HG03469 (cell line): ENCODE measurements around the gene ARAP1.
A peak's percentile ranks its signal among the peaks of the same experiment; 100 is the strongest.

ENCODE experiments used
- ATAC-seq: cut with Tn5 transposase; IDR thresholded peaks from one replicate; pipeline ENCODE4 v1.9.1; 2021; ENCODE audit warnings: mild to moderate bottlenecking, moderate library complexity, moderate number of reproducible peaks; ENCODE audit not compliant: unreplicated experiment

The ARAP1 gene

DNA sequence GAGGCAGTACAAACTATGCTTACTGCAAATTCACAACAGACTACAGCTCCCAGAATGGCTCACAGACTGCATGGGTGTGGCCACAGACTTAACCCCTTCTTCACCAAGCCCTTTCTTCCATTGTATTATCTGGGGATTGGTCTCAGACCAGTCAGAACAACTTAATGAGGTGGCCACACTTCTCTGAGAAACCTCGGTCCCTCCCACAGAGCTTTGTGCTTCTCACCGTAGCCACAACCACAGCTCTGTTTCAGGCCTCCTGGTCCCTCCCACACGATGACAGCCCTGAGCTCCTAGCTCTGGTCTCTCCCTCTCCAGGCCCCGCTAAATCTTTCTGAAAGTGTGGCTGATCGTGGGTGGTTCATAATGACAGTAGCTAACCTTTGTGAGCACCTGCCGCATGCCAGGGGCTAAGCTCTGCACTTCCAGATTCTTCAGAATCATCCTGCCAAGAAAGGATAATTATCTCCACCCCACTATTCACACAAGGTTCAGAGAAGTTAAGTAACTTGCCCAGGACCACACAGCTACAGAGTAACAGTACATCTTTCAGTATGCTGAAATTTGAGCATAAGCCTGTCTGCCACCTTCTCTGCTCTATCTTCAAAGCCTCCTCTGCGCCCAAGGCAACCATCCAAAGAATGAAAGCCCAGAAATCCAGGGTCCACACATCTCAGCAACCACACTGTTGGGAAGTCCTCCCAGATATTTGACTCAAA lies 83.4 kb downstream of the ARAP1 start:
- ATAC-seq, result peak; percentile 91

- no peak for ATAC-seq
These were observed 86.2 kb downstream of the ARAP1 start for GRCh38 chr11:72665911-72666472.

GRCh38 chr11:72662036-72662435 lies 90.2 kb downstream of the ARAP1 start:
- ATAC-seq, result no peak

DNA sequence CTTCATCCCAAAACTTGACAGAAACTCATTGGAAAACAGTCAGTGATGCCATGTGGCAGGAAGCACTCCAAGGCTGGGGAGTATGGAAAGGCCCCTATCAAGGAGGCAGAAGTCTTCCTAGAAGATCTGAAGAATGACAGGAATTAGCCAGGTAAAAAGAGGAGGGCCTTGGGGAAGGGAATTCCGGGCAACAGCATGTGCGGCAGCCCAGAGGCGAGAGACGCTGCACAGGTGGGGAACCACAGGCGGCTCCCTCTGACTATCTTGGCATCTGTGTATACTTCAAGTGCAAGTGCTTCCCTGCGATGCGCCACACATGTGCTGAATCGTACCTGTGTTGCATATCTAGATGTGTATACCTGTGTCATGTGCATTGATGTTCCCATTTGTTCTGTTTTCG lies 90.7 kb downstream of the ARAP1 start:
- no peak for ATAC-seq

GRCh38 chr11:72658989-72659640 lies 93.1 kb downstream of the ARAP1 start:
- ATAC-seq, result no peak

DNA sequence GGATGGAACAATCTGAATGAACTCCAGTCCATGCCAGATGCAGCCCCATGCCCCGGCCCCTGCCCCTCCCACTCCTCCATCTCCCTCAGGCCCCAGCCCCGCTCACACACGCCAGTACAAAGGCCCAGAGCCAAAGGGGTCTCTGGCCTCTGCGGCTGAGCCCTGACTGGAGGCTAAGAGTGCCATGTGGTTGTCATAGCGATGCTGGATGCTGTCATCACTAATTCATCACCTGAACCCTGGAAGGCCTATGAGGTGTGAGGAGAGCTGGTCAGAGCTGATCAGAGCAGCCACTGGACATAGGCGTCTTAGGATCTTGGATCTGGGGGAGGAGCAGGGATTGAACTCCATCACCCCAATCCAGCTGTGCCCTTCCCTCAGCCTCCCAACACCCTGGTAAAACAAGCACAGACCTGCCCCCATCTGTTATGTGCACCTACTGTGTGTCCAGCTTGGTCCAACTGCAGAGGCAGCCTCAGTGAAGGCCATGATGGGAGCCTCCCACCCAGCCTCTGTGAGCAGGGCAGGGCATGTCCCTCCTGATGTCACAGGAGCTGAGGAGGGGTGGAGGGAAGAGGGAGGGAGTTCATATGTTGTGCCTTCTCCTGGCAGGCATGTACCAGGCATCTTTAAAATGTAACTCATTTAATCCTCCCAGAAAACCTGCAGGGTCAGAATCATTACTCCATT lies 94.7 kb downstream of the ARAP1 start:
- ATAC-seq, result no peak

GRCh38 chr11:72655896-72656464 lies 96.2 kb downstream of the ARAP1 start:
- no peak for ATAC-seq

DNA sequence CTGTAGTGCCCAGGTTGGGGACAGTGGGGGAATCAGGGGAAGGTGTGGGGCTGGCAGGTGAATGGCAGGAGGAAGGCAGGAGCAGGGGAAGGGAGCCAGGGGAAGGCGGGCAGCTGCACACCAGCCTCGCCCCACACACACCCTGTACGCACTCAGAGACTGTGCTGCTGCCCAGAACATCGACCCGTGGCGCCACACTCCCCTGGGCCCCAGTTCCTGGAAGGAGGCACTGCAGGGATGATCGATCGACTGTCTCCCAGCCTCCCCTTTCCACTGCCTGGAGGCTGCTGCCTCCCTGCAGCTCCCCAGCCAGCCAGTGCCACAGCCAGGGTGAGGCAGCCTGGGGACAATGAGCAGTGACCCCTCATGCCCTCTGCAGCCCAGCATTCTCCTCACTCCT lies 97.2 kb downstream of the ARAP1 start:
- no peak for ATAC-seq

- ATAC-seq, result no peak
These were observed 98.6 kb downstream of the ARAP1 start for GRCh38 chr11:72653649-72654048.

DNA sequence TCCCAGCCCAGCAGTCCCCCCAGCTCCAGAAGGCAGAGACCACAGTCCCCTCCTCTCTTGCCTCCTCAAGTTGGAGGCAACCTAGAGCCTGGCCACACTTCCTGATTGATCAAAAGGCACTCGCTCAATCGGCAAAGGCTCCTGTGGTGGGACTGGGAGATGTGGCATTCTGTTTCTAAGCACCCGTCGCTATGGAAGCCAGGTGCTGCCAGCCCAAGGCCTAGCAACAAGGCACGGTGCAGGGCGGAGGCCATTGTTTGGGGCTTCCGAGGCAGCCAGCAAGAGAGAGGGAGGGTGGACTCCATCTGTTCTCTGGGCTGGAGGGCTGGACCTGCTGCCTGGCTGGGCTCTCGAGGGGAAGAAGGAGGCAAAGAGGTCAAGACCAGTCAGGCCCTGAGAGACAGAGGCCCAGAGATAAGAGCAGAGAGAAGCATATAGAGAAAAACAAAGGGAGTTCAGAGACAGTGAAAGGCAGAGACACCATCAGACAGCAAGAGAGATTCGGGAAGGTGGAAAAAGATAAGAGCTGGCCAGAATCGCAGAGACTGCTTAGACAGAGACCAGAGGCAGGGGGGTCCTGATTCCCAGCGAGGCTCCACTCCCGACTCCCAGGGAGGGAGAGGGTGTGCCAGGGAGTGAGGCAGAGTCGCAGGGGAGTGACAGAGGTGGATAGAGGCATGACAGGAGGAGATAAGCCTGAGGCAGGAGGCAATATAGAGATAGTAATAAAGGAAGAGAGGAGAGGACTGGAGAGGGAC lies 99.2 kb downstream of the ARAP1 start:
- no peak for ATAC-seq

DNA sequence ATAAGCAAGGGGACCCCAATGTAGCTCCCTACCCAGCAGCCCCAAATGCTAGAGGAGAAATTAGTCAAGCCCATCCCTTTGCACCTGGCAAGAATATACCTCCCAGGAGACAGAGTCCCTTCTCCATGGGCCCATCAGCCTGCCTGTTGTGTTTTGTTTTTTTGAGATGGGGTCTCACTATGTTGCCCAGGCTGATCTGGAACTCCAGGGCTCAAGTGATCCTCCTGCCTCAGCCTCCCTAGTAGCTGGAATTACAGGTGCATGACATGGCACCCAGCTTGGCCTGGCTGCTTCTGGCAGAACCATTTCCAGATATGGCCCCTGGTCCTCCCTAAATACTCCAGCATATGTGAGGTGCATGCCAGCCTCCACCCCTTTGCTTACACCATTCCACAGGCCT lies 100.1 kb downstream of the ARAP1 start:
- no peak for ATAC-seq

- no peak for ATAC-seq
These were observed 102.8 kb downstream of the ARAP1 start for GRCh38 chr11:72649215-72649976.

GRCh38 chr11:72648384-72649136 lies 103.6 kb downstream of the ARAP1 start:
- ATAC-seq, result no peak

- no peak for ATAC-seq
These were observed 104.3 kb downstream of the ARAP1 start for GRCh38 chr11:72647882-72648281.

GRCh38 chr11:72646472-72646871 lies 105.7 kb downstream of the ARAP1 start:
- ATAC-seq, result no peak

GRCh38 chr11:72646024-72646423 lies 106.2 kb downstream of the ARAP1 start:
- ATAC-seq, result no peak

GRCh38 chr11:72643547-72643946 lies 108.7 kb downstream of the ARAP1 start:
- ATAC-seq, result no peak

DNA sequence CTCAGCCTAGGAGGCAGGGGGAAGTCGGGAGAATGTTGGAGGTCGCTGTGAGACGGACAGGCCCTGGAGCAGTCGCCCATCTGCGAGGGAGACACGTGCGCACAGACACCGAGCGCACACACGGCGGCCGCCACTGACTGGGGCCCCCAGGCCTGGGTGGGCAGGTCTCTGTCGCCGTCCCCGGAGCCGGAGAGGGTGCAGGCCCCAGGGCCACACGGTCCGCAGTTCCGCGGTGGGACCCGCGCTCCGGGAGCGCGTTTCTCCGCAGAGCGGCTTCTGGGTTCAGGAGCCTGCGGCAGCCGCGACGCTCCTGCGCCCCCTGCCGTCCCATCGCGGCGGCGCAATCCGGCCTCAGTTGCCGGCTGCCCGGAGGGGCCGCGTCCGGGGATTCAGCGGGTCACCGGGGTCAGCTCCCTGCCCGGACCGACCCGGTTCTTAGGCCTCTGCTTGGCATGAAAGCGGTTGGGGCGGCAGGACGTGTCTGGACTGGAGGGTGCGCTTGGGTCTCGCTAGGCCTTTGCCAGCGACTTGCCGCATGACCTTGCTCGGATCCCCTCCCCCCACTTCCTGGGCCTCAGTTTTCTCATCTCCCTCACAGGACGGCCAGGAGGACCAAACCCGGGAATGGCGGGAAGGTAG lies 109.2 kb downstream of the ARAP1 start:
- no peak for ATAC-seq
